ENCODE data around the gene MMAB. TPM values are rescaled to one million over a fixed set of nuclear protein-coding genes. Genes with fewer than 3 reads are reported as not detected.

MMAB gene
- total RNA-seq (10 to 100 TPM; 16.0 to 16.9 TPM), polyA plus RNA-seq (10 to 100 TPM; 17.2 to 30.2 TPM)

GRCh38 chr12:109573029-109573913 is at the start of gene MMAB, which contains the start of gene MVK:
MMAB (minus strand) TSS chr12:109573504; CDS start chr12:109573480, 24 bp downstream.
MVK (plus strand) TSS chr12:109573794; CDS start chr12:109574823, 1,029 bp downstream.
- no peaks in the 10 kb centered on the region for H3K27me3 Mint-ChIP-seq

GRCh38 chr12:109621901-109622364 is 48.6 kb upstream of the MMAB start:
- peak overlapping the region in 1 of 7 donors; percentile 29 for H3K27ac Mint-ChIP-seq
- CTCF ChIA-PET (ENCODE audit: partially characterized antibody) = interaction anchor here (1.4 kb wide), 1 partner anchor 22 kb away, joined by 3 read pairs; no protein-coding TSS in a partner anchor
- POLR2A ChIA-PET (ENCODE audit: partially characterized antibody) = no interaction called here

More at GRCh38 chr12:109573029-109573913, at the start of gene MMAB, which contains the start of gene MVK:
- Mint-ChIP-seq H3K27ac (peak within 1 kb of the TSS; percentile 91 to 99 (median 98)), H3K9me3 (peaks cover 0 to 6% (median 0%) of the 10 kb centered on the region in 8 donors), H3K4me3 (peak within 1 kb of the TSS; percentile 91 to 95 (median 92)), H3K36me3 (peaks cover 8 to 43% of the 10 kb centered on the region in 2 donors), H3K4me1 (peaks cover 18 to 28% (median 22%) of the 10 kb centered on the region in 4 donors)
- ChIA-PET POLR2A (ENCODE audit: partially characterized antibody) (interaction anchor here (1.1 to 1.3 kb wide), 2 partner anchors 96 to 140 kb away, joined by 3 to 9 read pairs; partner anchors contain the start of genes KCTD10 and UBE3B), CTCF (ENCODE audit: partially characterized antibody) (interaction anchor here (0.8 to 4.7 kb wide), 5 partner anchors 21 to 140 kb away, joined by 3 to 37 read pairs (median 4); no protein-coding TSS in a partner anchor)
- Histone ChIP-seq H3K4me3 (ENCODE audit: low read length in 2 of 2) (peak within 1 kb of the TSS; percentile 73 to 82), H3K27ac (ENCODE audit: low read depth, low read length) (peak within 1 kb of the TSS; percentile 92), H3K27me3 (ENCODE audit: insufficient read depth, low read length) (no peaks in the 10 kb centered on the region), H3K9me3 (ENCODE audit: control insufficient read depth in 1 of 2, low read length in 2 of 2) (no peaks in the 10 kb centered on the region), H3K36me3 (ENCODE audit: insufficient read depth, low read length) (peaks cover 14% of the 10 kb centered on the region), H3K4me1 (ENCODE audit: insufficient read depth, low read length) (peaks cover 19% of the 10 kb centered on the region)
- intact Hi-C loops (cut with micrococcal nuclease) = loop anchor here (1.0 to 10.0 kb wide), 6 partner anchors 96 to 718 kb away; partner anchors contain the start of genes C12orf76, FAM222A, KCTD10 and SSH1
- peak; percentile 99 to 100 (median 99) for DNase-seq

GRCh38 chr12:109621211-109621694 is 47.9 kb upstream of the MMAB start:
- Mint-ChIP-seq H3K4me1 (peaks cover 0 to 5% (median 2%) of the 10 kb centered on the region in 4 donors), H3K9me3 (peaks cover 0 to 2% (median 0%) of the 10 kb centered on the region in 8 donors), H3K27me3 (peaks cover 15 to 29% of the 10 kb centered on the region in 2 donors), H3K4me3 (no peak overlapping the region), H3K36me3 (no peaks in the 10 kb centered on the region), H3K27ac (no peak overlapping the region)
- ChIA-PET POLR2A (ENCODE audit: partially characterized antibody) (no interaction called here), CTCF (ENCODE audit: partially characterized antibody) (no interaction called here)
- H3K4me3 ChIP-seq (ENCODE audit: low read length in 2 of 2) = no peak overlapping the region
- DNase-seq = no peak
- H3K27ac ChIP-seq (ENCODE audit: low read depth, low read length) = no peak overlapping the region
- H3K36me3 ChIP-seq (ENCODE audit: insufficient read depth, low read length) = no peaks in the 10 kb centered on the region
- no peaks in the 10 kb centered on the region for H3K4me1 ChIP-seq (ENCODE audit: insufficient read depth, low read length)
- H3K27me3 ChIP-seq (ENCODE audit: insufficient read depth, low read length) = no peaks in the 10 kb centered on the region
- no peaks in the 10 kb centered on the region for H3K9me3 ChIP-seq (ENCODE audit: control insufficient read depth in 1 of 2, low read length in 2 of 2)
- intact Hi-C loops (cut with micrococcal nuclease) = no loop called here

More at GRCh38 chr12:109621901-109622364, 48.6 kb upstream of the MMAB start:
- Mint-ChIP-seq H3K4me3 (peak overlapping the region in 1 of 8 donors; percentile 52), H3K27me3 (peaks cover 14 to 27% of the 10 kb centered on the region in 2 donors), H3K4me1 (peaks cover 0 to 5% (median 2%) of the 10 kb centered on the region in 4 donors), H3K9me3 (peaks cover 0 to 2% (median 0%) of the 10 kb centered on the region in 8 donors), H3K36me3 (no peaks in the 10 kb centered on the region)
- H3K27me3 ChIP-seq (ENCODE audit: insufficient read depth, low read length) = no peaks in the 10 kb centered on the region
- intact Hi-C loops (cut with micrococcal nuclease) = no loop called here
- no peaks in the 10 kb centered on the region for H3K36me3 ChIP-seq (ENCODE audit: insufficient read depth, low read length)
- no peak overlapping the region for H3K27ac ChIP-seq (ENCODE audit: low read depth, low read length)
- no peaks in the 10 kb centered on the region for H3K4me1 ChIP-seq (ENCODE audit: insufficient read depth, low read length)
- no peak overlapping the region for H3K4me3 ChIP-seq (ENCODE audit: low read length in 2 of 2)
- no peak for DNase-seq
- no peaks in the 10 kb centered on the region for H3K9me3 ChIP-seq (ENCODE audit: control insufficient read depth in 1 of 2, low read length in 2 of 2)

DNA sequence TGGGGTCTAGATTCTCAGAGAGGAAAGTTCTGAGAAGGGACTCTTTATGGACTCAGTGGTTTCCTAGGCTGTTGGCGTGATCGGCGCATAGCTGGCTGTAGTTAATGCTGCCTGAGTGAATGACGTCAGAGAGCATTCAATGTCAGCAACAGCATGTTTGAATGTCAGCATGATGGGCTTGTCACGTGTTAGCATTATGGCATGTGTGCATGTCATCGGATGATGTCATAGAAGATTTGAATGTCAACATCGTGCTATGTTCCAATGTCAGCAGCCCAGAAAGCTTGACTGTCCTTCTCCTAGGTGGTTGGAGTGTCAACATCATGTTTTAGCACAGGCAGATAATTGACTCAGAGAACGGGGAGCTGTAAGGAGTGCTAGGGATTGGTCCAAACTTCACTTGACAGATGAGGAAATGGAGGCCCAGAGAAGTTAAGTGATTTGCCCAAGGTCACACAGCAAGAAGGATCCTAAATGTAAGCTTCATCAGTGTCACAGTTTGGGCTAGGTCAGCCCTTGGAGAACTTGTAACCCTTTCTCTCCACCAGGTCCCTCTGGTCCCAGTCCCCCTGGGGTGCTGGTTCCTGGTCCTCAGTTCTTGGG is 45.8 kb upstream of the MMAB start:
- no peaks in the 10 kb centered on the region for H3K36me3 ChIP-seq (ENCODE audit: insufficient read depth, low read length)
- ChIA-PET POLR2A (ENCODE audit: partially characterized antibody) (no interaction called here), CTCF (ENCODE audit: partially characterized antibody) (no interaction called here)
- H3K36me3 Mint-ChIP-seq = no peaks in the 10 kb centered on the region
- no peak overlapping the region for H3K27ac Mint-ChIP-seq
- H3K4me1 ChIP-seq (ENCODE audit: insufficient read depth, low read length) = no peaks in the 10 kb centered on the region
- peaks cover 10 to 27% of the 10 kb centered on the region in 2 donors for H3K27me3 Mint-ChIP-seq
- H3K9me3 Mint-ChIP-seq = peaks cover 0 to 2% (median 0%) of the 10 kb centered on the region in 8 donors
- H3K27ac ChIP-seq (ENCODE audit: low read depth, low read length) = no peak overlapping the region
- no peak for DNase-seq
- H3K4me3 ChIP-seq (ENCODE audit: low read length in 2 of 2) = no peak overlapping the region
- peaks cover 0 to 5% (median 2%) of the 10 kb centered on the region in 4 donors for H3K4me1 Mint-ChIP-seq
- H3K27me3 ChIP-seq (ENCODE audit: insufficient read depth, low read length) = no peaks in the 10 kb centered on the region
- H3K9me3 ChIP-seq (ENCODE audit: control insufficient read depth in 1 of 2, low read length in 2 of 2) = no peaks in the 10 kb centered on the region
- intact Hi-C loops (cut with micrococcal nuclease) = no loop called here
- no peak overlapping the region for H3K4me3 Mint-ChIP-seq

GRCh38 chr12:109618082-109618481 is 44.8 kb upstream of the MMAB start:
- Mint-ChIP-seq H3K4me3 (no peak overlapping the region), H3K36me3 (no peaks in the 10 kb centered on the region), H3K4me1 (peaks cover 0 to 5% (median 2%) of the 10 kb centered on the region in 4 donors), H3K27ac (no peak overlapping the region), H3K27me3 (peaks cover 10 to 24% of the 10 kb centered on the region in 2 donors), H3K9me3 (no peaks in the 10 kb centered on the region)
- no peak for DNase-seq
- no peaks in the 10 kb centered on the region for H3K36me3 ChIP-seq (ENCODE audit: insufficient read depth, low read length)
- H3K9me3 ChIP-seq (ENCODE audit: control insufficient read depth in 1 of 2, low read length in 2 of 2) = no peaks in the 10 kb centered on the region
- no peaks in the 10 kb centered on the region for H3K4me1 ChIP-seq (ENCODE audit: insufficient read depth, low read length)
- H3K27ac ChIP-seq (ENCODE audit: low read depth, low read length) = no peak overlapping the region
- ChIA-PET CTCF (ENCODE audit: partially characterized antibody) (interaction anchor here (1.3 kb wide), 1 partner anchor 20 kb away, joined by 3 read pairs; no protein-coding TSS in a partner anchor), POLR2A (ENCODE audit: partially characterized antibody) (no interaction called here)
- H3K4me3 ChIP-seq (ENCODE audit: low read length in 2 of 2) = no peak overlapping the region
- intact Hi-C loops (cut with micrococcal nuclease) = no loop called here
- no peaks in the 10 kb centered on the region for H3K27me3 ChIP-seq (ENCODE audit: insufficient read depth, low read length)

- CTCF ChIA-PET (ENCODE audit: partially characterized antibody) = interaction anchor here (1.3 kb wide), 1 partner anchor 20 kb away, joined by 3 read pairs; no protein-coding TSS in a partner anchor
- peaks cover 13 to 22% of the 10 kb centered on the region in 2 donors for H3K27me3 Mint-ChIP-seq
- intact Hi-C loops (cut with micrococcal nuclease) = no loop called here
Observed at GRCh38 chr12:109617491-109617890, 44.2 kb upstream of the MMAB start.

More at GRCh38 chr12:109617491-109617890, 44.2 kb upstream of the MMAB start:
- POLR2A ChIA-PET (ENCODE audit: partially characterized antibody) = no interaction called here
- Histone ChIP-seq H3K36me3 (ENCODE audit: insufficient read depth, low read length) (no peaks in the 10 kb centered on the region), H3K9me3 (ENCODE audit: control insufficient read depth in 1 of 2, low read length in 2 of 2) (no peaks in the 10 kb centered on the region), H3K27me3 (ENCODE audit: insufficient read depth, low read length) (peaks cover 5% of the 10 kb centered on the region), H3K4me3 (ENCODE audit: low read length in 2 of 2) (no peak overlapping the region), H3K4me1 (ENCODE audit: insufficient read depth, low read length) (no peaks in the 10 kb centered on the region), H3K27ac (ENCODE audit: low read depth, low read length) (no peak overlapping the region)
- no peak for DNase-seq
- no peaks in the 10 kb centered on the region for H3K36me3 Mint-ChIP-seq
- no peak overlapping the region for H3K27ac Mint-ChIP-seq
- H3K9me3 Mint-ChIP-seq = no peaks in the 10 kb centered on the region
- H3K4me1 Mint-ChIP-seq = peaks cover 0 to 5% (median 2%) of the 10 kb centered on the region in 4 donors
- H3K4me3 Mint-ChIP-seq = no peak overlapping the region
